Transverse colon (tissue), 4 donors: ENCODE results near the gene ITGB2. TPM values are rescaled to one million over a fixed set of nuclear protein-coding genes. Genes with fewer than 3 reads are reported as not detected.
A peak's percentile ranks its signal among the peaks of the same experiment; 100 is the strongest.

ENCODE experiments used
- DNase-seq: peaks from one replicate; pipeline ENCODE4 v3.0.0-alpha.2; 2019
- H3K27ac ChIP-seq, 4 donors: fragments of 200-600 bp; sonication (generic); 2 replicates each; pipeline ENCODE4 v1.5.1; 2016 to 2018; ENCODE audit warnings: inconsistent platforms in 4 of 4
- H3K27me3 ChIP-seq: fragments of 200-600 bp; sonication (generic); 2 replicates; pipeline ENCODE4 v1.5.1; 2017; ENCODE audit warnings: inconsistent platforms
- H3K36me3 ChIP-seq, 4 donors: fragments of 200-600 bp; sonication (generic); 2 replicates each; pipeline ENCODE4 v1.5.1; 2017 to 2019; ENCODE audit warnings: inconsistent platforms in 4 of 4
- H3K4me1 ChIP-seq, 4 donors: fragments of 200-600 bp; sonication (generic); 2 replicates each; pipeline ENCODE4 v1.5.1; 2017 to 2020; ENCODE audit warnings: inconsistent platforms in 4 of 4
- H3K4me3 ChIP-seq, 4 donors: fragments of 200-600 bp; sonication (generic); 1 replicate in 1 of 4; 2 replicates in 3 of 4; pipeline versions ENCODE4 v1.5.1 to v1.6.1; 2017 to 2019; ENCODE audit warnings: inconsistent platforms in 4 of 4
- H3K9me3 ChIP-seq, 2 donors: fragments of 200-600 bp; sonication (generic); 2 replicates each; pipeline ENCODE4 v1.5.1; 2017 to 2019; ENCODE audit warnings: inconsistent platforms in 2 of 2
- EP300 ChIP-seq: sonication (generic); formaldehyde crosslinking; IDR thresholded peaks from one replicate; pipeline ENCODE4 v1.6.1; 2017; ENCODE audit warnings: antibody characterized with exemption, low read depth
- POLR2A ChIP-seq: fragments of 450-650 bp; IDR thresholded peaks from one replicate; pipeline ENCODE4 v1.6.1; 2016; ENCODE audit warnings: antibody characterized with exemption, mild to moderate bottlenecking, moderate library complexity
- POLR2AphosphoS5 ChIP-seq, 3 donors: sonication (generic); formaldehyde crosslinking; IDR thresholded peaks; one replicate each; pipeline ENCODE4 v1.6.1; 2016; ENCODE audit warnings: antibody characterized with exemption in 3 of 3
- WGBS, 2 donors: methylation state at CpG; one replicate each; pipeline ENCODE4 v1.1.5; 2018; ENCODE audit warnings: low coverage in 1 of 2; 5-methylcytosine and 5-hydroxymethylcytosine counted together
- in situ Hi-C, 4 donors: fragments of 200-750 bp; cut with MboI; loops; one replicate each; pipeline versions ENCODE4 v1.15.0 to v1.15.1; 2017; ENCODE audit warnings: low sequenced_read_pairs in 3 of 4, low pct_ligation_motif_present in 1 of 4, low pct_unique_long_range_greater_than_20kb in 1 of 4
- intact Hi-C: fragments of 100-400 bp; cut with DNase I; formaldehyde crosslinking; loops from one replicate; pipeline ENCODE4 v1.15.1; 2023; ENCODE audit warnings: low total_unique reads
- total RNA-seq, 4 donors: library from RNA; depleted of rRNA; stranded (reverse); fragments of >200 nt; gene quantifications; one replicate each; pipeline ENCODE4 v1.1.0, GENCODE V29; 2016
- TF ChIP-seq, protein P1 (sequence below), 5 experiments: fragments of 200-600 bp in 3 of 5; fragments of 450-650 bp in 2 of 5; sonication (generic) in 3 of 5; IDR thresholded peaks; 1 replicate in 2 of 5; 2 replicates in 3 of 5; pipeline ENCODE4 v1.5.1; 2016 to 2017; ENCODE audit warnings: antibody characterized with exemption in 5 of 5, inconsistent platforms in 3 of 5, mild to moderate bottlenecking in 2 of 5, moderate library complexity in 1 of 5

Gene ITGB2
- total RNA-seq, 4 donors from 2014 or later, result 14.2 to 32.4 (median 24.9) TPM

DNA sequence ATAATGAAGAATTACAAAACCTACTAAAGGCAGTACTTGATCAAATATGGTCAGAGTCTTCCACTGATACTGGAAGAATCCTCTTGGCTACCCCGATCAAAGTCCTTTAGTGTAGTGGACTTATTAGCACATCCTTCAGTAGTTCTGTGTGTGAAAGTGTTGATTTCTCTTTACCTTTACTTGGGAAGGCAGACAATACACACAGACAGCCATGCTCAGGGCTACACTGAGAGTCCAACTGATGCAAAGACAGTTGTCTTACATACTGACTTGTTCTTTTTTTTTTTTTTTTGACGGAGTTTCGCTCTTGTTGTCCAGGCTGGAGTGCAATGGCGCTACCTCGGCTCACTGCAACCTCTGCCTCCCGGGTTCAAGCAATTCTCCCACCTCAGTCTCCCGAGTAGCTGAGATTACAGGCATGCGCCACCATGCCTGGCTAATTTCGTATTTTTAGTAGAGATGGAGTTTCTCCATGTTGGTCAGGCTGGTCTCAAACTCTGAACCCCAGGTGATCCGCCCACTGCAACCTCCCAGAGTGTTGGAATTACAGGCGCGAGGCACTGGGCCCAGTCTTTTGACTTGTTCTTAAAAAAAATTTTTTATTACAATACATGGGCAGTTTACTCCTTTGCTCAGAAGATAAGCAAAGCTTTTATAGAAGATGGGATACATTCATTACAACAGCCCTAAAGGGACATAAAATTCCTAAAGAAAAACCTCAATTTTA, 43.7 kb downstream of the ITGB2 start:
- Histone ChIP-seq H3K4me3 (no peak overlapping the region), H3K4me1 (peaks cover 4 to 51% (median 24%) of the 10 kb centered on the region in 4 donors), H3K9me3 (no peaks in the 10 kb centered on the region), H3K36me3 (no peaks in the 10 kb centered on the region), H3K27me3 (no peaks in the 10 kb centered on the region), H3K27ac (peak overlapping the region in 1 of 4 donors; percentile 75)
- in situ Hi-C loops (loop anchor here in 1 of 4 donors (10.0 kb wide), 1 partner anchor 1018 kb away; no protein-coding TSS in a partner anchor), intact Hi-C loops (loop anchor here (10.0 kb wide), 1 partner anchor 62 kb away; the partner anchor contains the start of gene SUMO3)
- DNase-seq, result no peak
- 83 to 86% methylated on average over 4 to 12 of the region's 12 CpGs for WGBS, 2 donors
- TF ChIP-seq EP300 (no peak), POLR2A (no peak), POLR2AphosphoS5 (IDR thresholded peaks at IDR 0.05) (no peak)
- TF ChIP-seq, protein P1, sequence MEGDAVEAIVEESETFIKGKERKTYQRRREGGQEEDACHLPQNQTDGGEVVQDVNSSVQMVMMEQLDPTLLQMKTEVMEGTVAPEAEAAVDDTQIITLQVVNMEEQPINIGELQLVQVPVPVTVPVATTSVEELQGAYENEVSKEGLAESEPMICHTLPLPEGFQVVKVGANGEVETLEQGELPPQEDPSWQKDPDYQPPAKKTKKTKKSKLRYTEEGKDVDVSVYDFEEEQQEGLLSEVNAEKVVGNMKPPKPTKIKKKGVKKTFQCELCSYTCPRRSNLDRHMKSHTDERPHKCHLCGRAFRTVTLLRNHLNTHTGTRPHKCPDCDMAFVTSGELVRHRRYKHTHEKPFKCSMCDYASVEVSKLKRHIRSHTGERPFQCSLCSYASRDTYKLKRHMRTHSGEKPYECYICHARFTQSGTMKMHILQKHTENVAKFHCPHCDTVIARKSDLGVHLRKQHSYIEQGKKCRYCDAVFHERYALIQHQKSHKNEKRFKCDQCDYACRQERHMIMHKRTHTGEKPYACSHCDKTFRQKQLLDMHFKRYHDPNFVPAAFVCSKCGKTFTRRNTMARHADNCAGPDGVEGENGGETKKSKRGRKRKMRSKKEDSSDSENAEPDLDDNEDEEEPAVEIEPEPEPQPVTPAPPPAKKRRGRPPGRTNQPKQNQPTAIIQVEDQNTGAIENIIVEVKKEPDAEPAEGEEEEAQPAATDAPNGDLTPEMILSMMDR (IDR thresholded peaks at IDR 0.05), result no peak

GRCh38 chr21:44875316-44875700, 45.4 kb downstream of the ITGB2 start:
- Histone ChIP-seq H3K36me3 (no peaks in the 10 kb centered on the region), H3K4me3 (peak overlapping the region in 3 of 4 donors; percentile 76 to 99 (median 99)), H3K9me3 (no peaks in the 10 kb centered on the region), H3K27ac (peak overlapping the region; percentile 90 to 99 (median 96)), H3K27me3 (no peaks in the 10 kb centered on the region), H3K4me1 (peaks cover 19 to 62% (median 36%) of the 10 kb centered on the region in 4 donors)
- 10 to 24% methylated on average over 4 to 6 of the region's 6 CpGs for WGBS, 2 donors
- TF ChIP-seq EP300 (no peak), POLR2A (no peak), POLR2AphosphoS5 (IDR thresholded peaks at IDR 0.05) (no peak)
- TF ChIP-seq, protein P1 (IDR thresholded peaks at IDR 0.05), result no peak
- in situ Hi-C loops (loop anchor here in 1 of 4 donors (10.0 kb wide), 1 partner anchor 1019 kb away; no protein-coding TSS in a partner anchor), intact Hi-C loops (loop anchor here (10.0 kb wide), 1 partner anchor 61 kb away; the partner anchor contains the start of gene SUMO3)
- DNase-seq, result no peak

GRCh38 chr21:44874497-44875315, 46.0 kb downstream of the ITGB2 start:
- no peaks in the 10 kb centered on the region for H3K27me3 ChIP-seq
- in situ Hi-C loops (loop anchor here in 1 of 4 donors (10.0 kb wide), 1 partner anchor 1020 kb away; no protein-coding TSS in a partner anchor), intact Hi-C loops (loop anchor here (10.0 kb wide), 1 partner anchor 60 kb away; the partner anchor contains the start of gene SUMO3)
- H3K9me3 ChIP-seq, result no peaks in the 10 kb centered on the region
- TF ChIP-seq EP300 (no peak), POLR2A (peak; percentile 46), POLR2AphosphoS5 (IDR thresholded peaks at IDR 0.05) (peak in 1 of 3 donors; percentile 66)
- TF ChIP-seq, protein P1 (IDR thresholded peaks at IDR 0.05), result no peak
- peak overlapping the region; percentile 31 to 99 (median 88) for H3K4me3 ChIP-seq
- H3K36me3 ChIP-seq, result no peaks in the 10 kb centered on the region
- H3K27ac ChIP-seq, result peak overlapping the region; percentile 90 to 99 (median 96)
- peak; percentile 57 for DNase-seq
- peaks cover 24 to 68% (median 40%) of the 10 kb centered on the region in 4 donors for H3K4me1 ChIP-seq
- WGBS, 2 donors, result 41% methylated on average over 42 of the region's 49 CpGs; no CpG with 5 or more reads in 1 of the 2 donors

DNA sequence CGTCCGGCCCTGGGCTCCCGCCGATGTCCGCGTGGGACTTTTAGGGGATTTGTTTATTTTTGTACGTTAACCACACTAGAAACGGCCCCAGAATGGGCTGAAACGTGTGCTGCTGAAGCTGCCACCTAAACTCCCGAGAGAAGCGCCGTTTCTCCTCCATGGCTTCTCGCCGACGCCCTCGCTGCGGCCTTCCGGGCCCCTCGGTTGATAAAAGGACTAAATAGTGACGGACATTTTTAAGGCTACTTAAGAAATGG, 46.5 kb downstream of the ITGB2 start:
- DNase-seq, result no peak
- Histone ChIP-seq H3K36me3 (no peaks in the 10 kb centered on the region), H3K27me3 (no peaks in the 10 kb centered on the region), H3K9me3 (no peaks in the 10 kb centered on the region), H3K27ac (peak overlapping the region; percentile 90 to 99 (median 96)), H3K4me3 (peak overlapping the region; percentile 31 to 99 (median 88)), H3K4me1 (peaks cover 29 to 69% (median 45%) of the 10 kb centered on the region in 4 donors)
- 8% methylated on average over 20 of the region's 20 CpGs; no CpG with 5 or more reads in 1 of the 2 donors for WGBS, 2 donors
- TF ChIP-seq POLR2AphosphoS5 (IDR thresholded peaks at IDR 0.05), result no peak
- TF ChIP-seq, protein P1 (IDR thresholded peaks at IDR 0.05), result no peak
- TF ChIP-seq EP300, result no peak
- no peak for TF ChIP-seq POLR2A
- in situ Hi-C loops (loop anchor here in 1 of 4 donors (10.0 kb wide), 1 partner anchor 1021 kb away; no protein-coding TSS in a partner anchor), intact Hi-C loops (loop anchor here (10.0 kb wide), 1 partner anchor 59 kb away; the partner anchor contains the start of gene SUMO3)
